Measurements from ENCODE around the gene NFKBIE. TPM values are rescaled to one million over a fixed set of nuclear protein-coding genes. Genes with fewer than 3 reads are reported as not detected.
A peak's percentile ranks its signal among the peaks of the same experiment; 100 is the strongest.

NFKBIE gene
- total and polyA plus RNA-seq, 9 of the 15 experiments (the other 6 are each of a cell fraction or from before 2014, with no cell fraction given) = 2.1 to 16.4 (median 11.7) TPM

DNA sequence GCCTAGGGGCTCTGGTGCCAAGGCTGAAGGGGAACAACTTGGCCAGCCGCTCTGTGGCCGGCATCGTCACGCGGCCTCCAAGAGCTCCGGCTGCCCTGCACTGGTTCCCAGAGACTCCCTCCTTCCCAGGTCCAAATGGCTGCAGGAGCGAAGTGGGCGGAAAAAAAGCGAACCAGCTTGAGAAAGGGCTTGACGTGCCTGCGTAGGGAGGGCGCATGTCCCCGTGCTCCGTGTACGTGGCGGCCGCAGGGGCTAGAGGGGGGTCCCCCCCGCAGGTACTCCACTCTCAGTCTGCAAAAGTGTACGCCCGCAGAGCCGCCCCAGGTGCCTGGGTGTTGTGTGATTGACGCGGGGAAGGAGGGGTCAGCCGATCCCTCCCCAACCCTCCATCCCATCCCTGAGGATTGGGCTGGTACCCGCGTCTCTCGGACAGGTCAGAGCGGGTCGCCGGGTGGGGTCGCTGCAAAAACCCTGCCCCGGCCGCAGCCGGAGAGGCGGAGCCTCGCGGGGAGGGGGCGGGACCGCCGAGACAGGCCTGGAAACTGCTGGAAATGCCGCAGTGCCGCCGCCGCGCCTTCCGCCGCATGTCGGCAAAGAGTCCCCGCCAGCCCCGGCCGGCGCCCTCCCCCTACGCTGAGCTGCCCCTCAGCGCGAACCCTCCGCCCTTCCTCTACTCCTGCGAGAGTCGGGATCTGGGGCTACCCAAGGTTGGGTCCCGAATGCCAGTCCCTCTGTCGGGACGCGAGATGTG, 19.3 kb downstream of the NFKBIE start (continued):
- TF ChIP-seq NR2C2 (CRISPR knock-in tag; IDR thresholded peaks at IDR 0.05) (peak; percentile 65; the same call in 1 of the 2 replicates), NR2C2 (tag; IDR thresholded peaks at IDR 0.05) (peak; percentile 69; the same call in 1 of the 2 replicates), SMARCA4 (IDR thresholded peaks at IDR 0.05) (no peak), JUN (IDR thresholded peaks at IDR 0.05; ENCODE audit: borderline replicate concordance, low read depth, low read length) (peak; percentile 64; the same call in 1 of the 2 replicates), JUN (CRISPR knock-in tag; IDR thresholded peaks at IDR 0.05; ENCODE audit: borderline replicate concordance) (no peak), SRSF9 (IDR thresholded peaks at IDR 0.05; ENCODE audit: borderline replicate concordance, low read depth, low read length) (no peak), DIDO1 (tag; IDR thresholded peaks at IDR 0.05; ENCODE audit: low read depth) (no peak; the same call in 1 of the 2 replicates), CCAR2 (IDR thresholded peaks at IDR 0.05; ENCODE audit: low read depth, low read length) (no peak), DMBX1 (CRISPR knock-in tag; IDR thresholded peaks at IDR 0.05; ENCODE audit: borderline replicate concordance) (no peak), RFX1 (IDR thresholded peaks at IDR 0.05) (no peak), HEY1 (CRISPR knock-in tag; IDR thresholded peaks at IDR 0.05; ENCODE audit: borderline replicate concordance) (no peak), CREB1 (IDR thresholded peaks at IDR 0.05) (0 out of 2 replicates have a peak, but pooled peaks have one; percentile 27), CREB1 (CRISPR knock-in tag; IDR thresholded peaks at IDR 0.05) (no peak; the same call in 1 of the 2 replicates), NFIX (CRISPR knock-in tag; IDR thresholded peaks at IDR 0.05; ENCODE audit: low read depth) (no peak), TAL1 (IDR thresholded peaks at IDR 0.05) (no peak; the same call in 1 of the 2 replicates), ZNF12 (CRISPR knock-in tag; IDR thresholded peaks at IDR 0.05) (no peak), MYBL2 (IDR thresholded peaks at IDR 0.05; ENCODE audit: low read depth) (no peak), MYBL2 (CRISPR knock-in tag; IDR thresholded peaks at IDR 0.05; ENCODE audit: borderline replicate concordance) (no peak)
- TF ChIP-seq, protein P1, sequence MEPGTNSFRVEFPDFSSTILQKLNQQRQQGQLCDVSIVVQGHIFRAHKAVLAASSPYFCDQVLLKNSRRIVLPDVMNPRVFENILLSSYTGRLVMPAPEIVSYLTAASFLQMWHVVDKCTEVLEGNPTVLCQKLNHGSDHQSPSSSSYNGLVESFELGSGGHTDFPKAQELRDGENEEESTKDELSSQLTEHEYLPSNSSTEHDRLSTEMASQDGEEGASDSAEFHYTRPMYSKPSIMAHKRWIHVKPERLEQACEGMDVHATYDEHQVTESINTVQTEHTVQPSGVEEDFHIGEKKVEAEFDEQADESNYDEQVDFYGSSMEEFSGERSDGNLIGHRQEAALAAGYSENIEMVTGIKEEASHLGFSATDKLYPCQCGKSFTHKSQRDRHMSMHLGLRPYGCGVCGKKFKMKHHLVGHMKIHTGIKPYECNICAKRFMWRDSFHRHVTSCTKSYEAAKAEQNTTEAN (CRISPR knock-in tag; IDR thresholded peaks at IDR 0.05) = no peak; the same call in 1 of the 2 replicates
- TF ChIP-seq, protein P2, sequence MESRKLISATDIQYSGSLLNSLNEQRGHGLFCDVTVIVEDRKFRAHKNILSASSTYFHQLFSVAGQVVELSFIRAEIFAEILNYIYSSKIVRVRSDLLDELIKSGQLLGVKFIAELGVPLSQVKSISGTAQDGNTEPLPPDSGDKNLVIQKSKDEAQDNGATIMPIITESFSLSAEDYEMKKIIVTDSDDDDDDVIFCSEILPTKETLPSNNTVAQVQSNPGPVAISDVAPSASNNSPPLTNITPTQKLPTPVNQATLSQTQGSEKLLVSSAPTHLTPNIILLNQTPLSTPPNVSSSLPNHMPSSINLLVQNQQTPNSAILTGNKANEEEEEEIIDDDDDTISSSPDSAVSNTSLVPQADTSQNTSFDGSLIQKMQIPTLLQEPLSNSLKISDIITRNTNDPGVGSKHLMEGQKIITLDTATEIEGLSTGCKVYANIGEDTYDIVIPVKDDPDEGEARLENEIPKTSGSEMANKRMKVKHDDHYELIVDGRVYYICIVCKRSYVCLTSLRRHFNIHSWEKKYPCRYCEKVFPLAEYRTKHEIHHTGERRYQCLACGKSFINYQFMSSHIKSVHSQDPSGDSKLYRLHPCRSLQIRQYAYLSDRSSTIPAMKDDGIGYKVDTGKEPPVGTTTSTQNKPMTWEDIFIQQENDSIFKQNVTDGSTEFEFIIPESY (CRISPR knock-in tag; IDR thresholded peaks at IDR 0.05) = no peak
- TF ChIP-seq, protein P3, sequence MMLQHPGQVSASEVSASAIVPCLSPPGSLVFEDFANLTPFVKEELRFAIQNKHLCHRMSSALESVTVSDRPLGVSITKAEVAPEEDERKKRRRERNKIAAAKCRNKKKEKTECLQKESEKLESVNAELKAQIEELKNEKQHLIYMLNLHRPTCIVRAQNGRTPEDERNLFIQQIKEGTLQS (IDR thresholded peaks at IDR 0.05) = no peak
- TF ChIP-seq, protein P3 (CRISPR knock-in tag; conservative IDR thresholded peaks at IDR 0.05) = no peak; the same call in 1 of the 2 replicates
- TF ChIP-seq, protein P4, sequence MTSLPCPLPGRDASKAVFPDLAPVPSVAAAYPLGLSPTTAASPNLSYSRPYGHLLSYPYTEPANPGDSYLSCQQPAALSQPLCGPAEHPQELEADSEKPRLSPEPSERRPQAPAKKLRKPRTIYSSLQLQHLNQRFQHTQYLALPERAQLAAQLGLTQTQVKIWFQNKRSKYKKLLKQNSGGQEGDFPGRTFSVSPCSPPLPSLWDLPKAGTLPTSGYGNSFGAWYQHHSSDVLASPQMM (CRISPR knock-in tag; IDR thresholded peaks at IDR 0.05) = no peak
- TF ChIP-seq, protein P5, sequence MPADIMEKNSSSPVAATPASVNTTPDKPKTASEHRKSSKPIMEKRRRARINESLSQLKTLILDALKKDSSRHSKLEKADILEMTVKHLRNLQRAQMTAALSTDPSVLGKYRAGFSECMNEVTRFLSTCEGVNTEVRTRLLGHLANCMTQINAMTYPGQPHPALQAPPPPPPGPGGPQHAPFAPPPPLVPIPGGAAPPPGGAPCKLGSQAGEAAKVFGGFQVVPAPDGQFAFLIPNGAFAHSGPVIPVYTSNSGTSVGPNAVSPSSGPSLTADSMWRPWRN (IDR thresholded peaks at IDR 0.05; ENCODE audit: low read depth) = 0 out of 2 replicates have a peak, but pooled peaks have one; percentile 19
